Spleen (tissue), 11 donors: ENCODE results near the gene ANO1. TPM values are rescaled to one million over a fixed set of nuclear protein-coding genes. Genes with fewer than 3 reads are reported as not detected.
"Not testable (repeated sequence)": the region's sequence is repeated elsewhere in the genome, so short reads cannot be mapped to it uniquely, and the experiment has no call there.

ENCODE experiments used
- DNase-seq: peaks from one replicate; pipeline ENCODE4 v3.0.0-alpha.2; 2020
- H3K27ac ChIP-seq, 8 donors: fragments of 200-600 bp; sonication (generic) in 7 of 8; 1 replicate in 4 of 8; 2 replicates in 4 of 8; pipeline versions ENCODE4 v1.5.0 to v1.8.0; 2016 to 2021; ENCODE audit warnings: inconsistent platforms in 4 of 8, mild to moderate bottlenecking in 4 of 8, moderate library complexity in 1 of 8
- H3K27me3 ChIP-seq, 7 donors: fragments of 200-600 bp; sonication (generic) in 6 of 7; replicated peaks in 1 of 7; 1 replicate in 4 of 7; 2 replicates in 3 of 7; pipeline versions ENCODE4 v1.5.0 to v1.8.0; 2016 to 2021; ENCODE audit warnings: inconsistent platforms in 3 of 7, mild to moderate bottlenecking in 1 of 7
- H3K36me3 ChIP-seq, 6 donors: fragments of 200-600 bp; sonication (generic) in 5 of 6; 1 replicate in 4 of 6; 2 replicates in 2 of 6; pipeline versions ENCODE4 v1.5.0 to v1.8.0; 2016 to 2021; ENCODE audit warnings: inconsistent platforms in 2 of 6
- H3K4me1 ChIP-seq, 6 donors: fragments of 200-600 bp; sonication (generic) in 5 of 6; 1 replicate in 3 of 6; 2 replicates in 3 of 6; pipeline versions ENCODE4 v1.5.0 to v1.8.0; 2016 to 2021; ENCODE audit warnings: inconsistent platforms in 3 of 6
- H3K4me3 ChIP-seq, 8 donors: fragments of 200-600 bp; sonication (generic) in 7 of 8; 1 replicate in 4 of 8; 2 replicates in 4 of 8; pipeline versions ENCODE4 v1.5.0 to v1.8.0; 2016 to 2021; ENCODE audit warnings: inconsistent platforms in 4 of 8, mild to moderate bottlenecking in 4 of 8, moderate library complexity in 2 of 8
- H3K9me3 ChIP-seq, 8 donors: fragments of 200-600 bp; sonication (generic) in 7 of 8; 1 replicate in 4 of 8; 2 replicates in 4 of 8; pipeline versions ENCODE4 v1.5.0 to v1.8.0; 2016 to 2021; ENCODE audit warnings: inconsistent platforms in 4 of 8
- POLR2A ChIP-seq, 3 donors: fragments of 450-650 bp; IDR thresholded peaks; one replicate each; pipeline ENCODE4 v1.5.1; 2017; ENCODE audit warnings: antibody characterized with exemption in 3 of 3, mild to moderate bottlenecking in 1 of 3
- POLR2AphosphoS5 ChIP-seq, 3 donors: sonication (generic); formaldehyde crosslinking; IDR thresholded peaks; one replicate each; pipeline ENCODE4 v1.5.1; 2017; ENCODE audit warnings: antibody characterized with exemption in 3 of 3
- WGBS, 5 donors: extraction: QIAGEN DNeasy Blood & Tissue Kit in 3 of 5; methylation state at CpG; one replicate each; pipeline versions ENCODE4 v1.1.5 to v1.1.7; 2013 to 2018; 5-methylcytosine and 5-hydroxymethylcytosine counted together
- intact Hi-C: fragments of 100-400 bp; cut with DNase I; formaldehyde crosslinking; loops from one replicate; pipeline ENCODE4 v1.15.0; 2023; ENCODE audit warnings: low total_unique reads
- polyA plus RNA-seq, 3 donors: library from polyadenylated mRNA; stranded (reverse); fragments of 200-250 nt; gene quantifications; one replicate each; pipeline ENCODE4 v1.2.1, GENCODE V29; 2013
- total RNA-seq, 7 donors: library from RNA; depleted of rRNA in 3 of 7; stranded (reverse); fragments of >200 nt in 3 of 7; fragmentation: NEBNext Ultra II Directional in 4 of 7; extraction: Animal tissue kit (Norgen Biotek cat#: 25700) in 4 of 7; gene quantifications; one replicate each; pipeline versions ENCODE4 v1.1.0 to v1.2.1, GENCODE V29; 2016 to 2021
- TF ChIP-seq, protein P1 (sequence below), 11 experiments: fragments of 200-600 bp in 7 of 11; fragments of 450-650 bp in 4 of 11; sonication (generic) in 4 of 11; IDR thresholded peaks in 8 of 11; conservative IDR thresholded peaks in 3 of 11; 1 replicate in 7 of 11; 2 replicates in 4 of 11; pipeline versions ENCODE4 v1.4.0 to v1.8.0; 2016 to 2021; ENCODE audit warnings: antibody characterized with exemption in 11 of 11, inconsistent platforms in 4 of 11, mild to moderate bottlenecking in 1 of 11
- donor health status: healthy with polysubstance abuse.
- donor health status: DM: no; HTN: no; CAD: no; lungs with moderate emphysema.
- donor health status: DM: no; HTN: no; CAD: no.
- donor health status: Bipolar disorder and iron deficiency.
- donor health status: healthy.
- donor health status: DM: no; HTN: no; CAD: no.
- donor health status: DM: yes; HTN: yes; CAD: no.

The ANO1 gene
- total and polyA plus RNA-seq, 10 donors, result 0.22 to 1.2 (median 0.62) TPM

- 85 to 94% (median 89%) methylated on average over 4 of the region's 4 CpGs for WGBS, 5 donors
Observed at GRCh38 chr11:70033711-70034070, 44.4 kb upstream of the ANO1 start.

GRCh38 chr11:70034740-70035365 is 43.3 kb upstream of the ANO1 start:
- no peak for TF ChIP-seq POLR2AphosphoS5 (IDR thresholded peaks at IDR 0.05)
- TF ChIP-seq, protein P1, sequence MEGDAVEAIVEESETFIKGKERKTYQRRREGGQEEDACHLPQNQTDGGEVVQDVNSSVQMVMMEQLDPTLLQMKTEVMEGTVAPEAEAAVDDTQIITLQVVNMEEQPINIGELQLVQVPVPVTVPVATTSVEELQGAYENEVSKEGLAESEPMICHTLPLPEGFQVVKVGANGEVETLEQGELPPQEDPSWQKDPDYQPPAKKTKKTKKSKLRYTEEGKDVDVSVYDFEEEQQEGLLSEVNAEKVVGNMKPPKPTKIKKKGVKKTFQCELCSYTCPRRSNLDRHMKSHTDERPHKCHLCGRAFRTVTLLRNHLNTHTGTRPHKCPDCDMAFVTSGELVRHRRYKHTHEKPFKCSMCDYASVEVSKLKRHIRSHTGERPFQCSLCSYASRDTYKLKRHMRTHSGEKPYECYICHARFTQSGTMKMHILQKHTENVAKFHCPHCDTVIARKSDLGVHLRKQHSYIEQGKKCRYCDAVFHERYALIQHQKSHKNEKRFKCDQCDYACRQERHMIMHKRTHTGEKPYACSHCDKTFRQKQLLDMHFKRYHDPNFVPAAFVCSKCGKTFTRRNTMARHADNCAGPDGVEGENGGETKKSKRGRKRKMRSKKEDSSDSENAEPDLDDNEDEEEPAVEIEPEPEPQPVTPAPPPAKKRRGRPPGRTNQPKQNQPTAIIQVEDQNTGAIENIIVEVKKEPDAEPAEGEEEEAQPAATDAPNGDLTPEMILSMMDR (IDR thresholded peaks at IDR 0.05 in 8 of 11, conservative IDR thresholded peaks at IDR 0.05 in 3 of 11), result no peak
- no peak for TF ChIP-seq POLR2A (IDR thresholded peaks at IDR 0.05)
- WGBS, 5 donors, result 76 to 83% (median 80%) methylated on average over 10 to 11 of the region's 11 CpGs
- Histone ChIP-seq H3K4me3 (no peak overlapping the region), H3K36me3 (no peaks in the 10 kb centered on the region), H3K4me1 (no peaks in the 10 kb centered on the region), H3K9me3 (peaks cover 0 to 33% (median 18%) of the 10 kb centered on the region in 8 donors), H3K27me3 (peaks cover 0 to 24% (median 0%) of the 10 kb centered on the region in 7 donors), H3K27ac (no peak overlapping the region)
- no peak for DNase-seq
- intact Hi-C loops, result no loop called here

More at GRCh38 chr11:70033711-70034070, 44.4 kb upstream of the ANO1 start:
- intact Hi-C loops, result no loop called here
- H3K9me3 ChIP-seq, result peaks cover 0 to 21% (median 11%) of the 10 kb centered on the region in 8 donors
- H3K4me3 ChIP-seq, result no peak overlapping the region
- no peak for DNase-seq
- no peaks in the 10 kb centered on the region for H3K36me3 ChIP-seq
- peaks cover 0 to 23% (median 0%) of the 10 kb centered on the region in 7 donors for H3K27me3 ChIP-seq
- H3K27ac ChIP-seq, result no peak overlapping the region
- no peaks in the 10 kb centered on the region for H3K4me1 ChIP-seq
- TF ChIP-seq, protein P1 (IDR thresholded peaks at IDR 0.05 in 8 of 11, conservative IDR thresholded peaks at IDR 0.05 in 3 of 11), result no peak
- TF ChIP-seq POLR2AphosphoS5 (IDR thresholded peaks at IDR 0.05), result no peak
- TF ChIP-seq POLR2A (IDR thresholded peaks at IDR 0.05), result no peak

DNA sequence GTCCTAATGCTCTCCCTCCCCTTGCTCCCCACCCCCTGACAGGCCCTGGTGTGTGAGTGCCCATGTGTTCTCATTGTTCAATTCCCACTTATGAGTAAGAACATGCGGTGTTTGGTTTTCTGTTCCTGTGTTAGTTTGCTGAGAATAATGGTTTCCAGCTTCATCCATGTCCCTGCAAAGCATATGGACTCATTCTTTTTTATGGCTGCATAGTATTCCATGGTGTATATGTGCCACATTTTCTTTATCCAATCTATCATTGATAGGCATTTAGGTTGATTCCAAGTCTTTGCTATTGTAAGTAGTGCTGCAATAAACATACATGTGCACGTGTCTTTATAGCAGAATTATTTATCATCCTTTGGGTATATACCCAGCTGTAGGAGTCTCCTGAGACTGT is 42.5 kb upstream of the ANO1 start:
- 86 to 96% (median 89%) methylated on average over 2 of the region's 2 CpGs for WGBS, 5 donors
- H3K9me3 ChIP-seq, result peaks cover 0 to 34% (median 19%) of the 10 kb centered on the region in 8 donors
- peaks cover 0 to 33% (median 0%) of the 10 kb centered on the region in 7 donors for H3K27me3 ChIP-seq
- H3K4me3 ChIP-seq, H3K27ac ChIP-seq, H3K4me1 ChIP-seq, H3K36me3 ChIP-seq, intact Hi-C loops, DNase-seq: not testable (repeated sequence)

GRCh38 chr11:70036971-70037882 is 40.9 kb upstream of the ANO1 start:
- TF ChIP-seq, protein P1 (IDR thresholded peaks at IDR 0.05 in 8 of 11, conservative IDR thresholded peaks at IDR 0.05 in 3 of 11), result no peak
- TF ChIP-seq POLR2AphosphoS5 (IDR thresholded peaks at IDR 0.05) (no peak), POLR2A (IDR thresholded peaks at IDR 0.05) (no peak)
- no peak overlapping the region for H3K4me3 ChIP-seq
- H3K9me3 ChIP-seq, result peaks cover 0 to 47% (median 27%) of the 10 kb centered on the region in 8 donors
- intact Hi-C loops, result no loop called here
- H3K27me3 ChIP-seq, result peaks cover 0 to 25% (median 0%) of the 10 kb centered on the region in 7 donors
- 78 to 92% (median 86%) methylated on average over 11 to 12 of the region's 12 CpGs for WGBS, 5 donors
- H3K36me3 ChIP-seq, result no peaks in the 10 kb centered on the region
- no peak overlapping the region for H3K27ac ChIP-seq
- H3K4me1 ChIP-seq, result no peaks in the 10 kb centered on the region
- DNase-seq, result no peak
